NCI-H446 (cell line): ENCODE data around the gene ARFGAP1.

Source experiments
- DNase-seq, 2 experiments: peaks; one replicate each; lab custom pipeline; 2025; lab: John Stamatoyannopoulos, UW

The ARFGAP1 gene

DNA sequence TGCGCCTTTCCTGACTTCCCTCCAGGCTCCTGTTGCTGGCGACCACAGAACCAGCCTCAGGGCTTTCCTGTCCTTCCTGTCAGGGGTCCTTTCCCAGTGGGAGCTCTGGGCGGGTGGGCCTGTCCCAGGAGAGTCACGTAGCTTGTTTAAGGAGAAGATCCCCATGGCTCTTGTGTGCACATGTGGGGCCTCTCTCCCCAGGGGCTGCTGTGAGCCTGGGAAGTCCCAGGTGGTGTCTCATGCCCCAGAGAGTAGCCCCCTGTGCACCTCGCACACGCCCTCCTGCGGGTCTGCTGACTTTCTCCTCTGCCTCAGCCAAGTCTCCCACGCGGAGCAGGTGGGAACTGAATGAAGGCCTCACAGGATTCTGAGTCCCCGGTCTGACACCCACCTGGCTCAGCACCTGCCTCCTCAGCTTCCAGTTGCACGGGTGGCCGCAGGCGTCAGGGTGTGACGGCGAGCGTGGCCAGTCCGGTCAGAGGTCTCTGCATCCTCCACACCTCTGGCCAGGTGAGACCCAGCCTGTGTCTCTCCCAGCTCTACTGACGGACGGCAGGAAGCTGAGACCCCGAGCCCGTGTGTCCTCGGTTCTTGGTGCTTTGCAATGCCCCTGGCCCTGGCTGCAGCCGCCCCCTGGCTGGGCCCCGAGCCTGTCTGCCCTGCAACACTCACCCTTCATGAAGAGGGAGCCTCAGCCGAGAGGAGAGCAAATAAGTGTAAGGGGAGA is 12.7 kb upstream of the ARFGAP1 start:
- DNase-seq: no peak

- no peak for DNase-seq
Measured at GRCh38 chr20:63260521-63260920, 12.1 kb upstream of the ARFGAP1 start.

DNA sequence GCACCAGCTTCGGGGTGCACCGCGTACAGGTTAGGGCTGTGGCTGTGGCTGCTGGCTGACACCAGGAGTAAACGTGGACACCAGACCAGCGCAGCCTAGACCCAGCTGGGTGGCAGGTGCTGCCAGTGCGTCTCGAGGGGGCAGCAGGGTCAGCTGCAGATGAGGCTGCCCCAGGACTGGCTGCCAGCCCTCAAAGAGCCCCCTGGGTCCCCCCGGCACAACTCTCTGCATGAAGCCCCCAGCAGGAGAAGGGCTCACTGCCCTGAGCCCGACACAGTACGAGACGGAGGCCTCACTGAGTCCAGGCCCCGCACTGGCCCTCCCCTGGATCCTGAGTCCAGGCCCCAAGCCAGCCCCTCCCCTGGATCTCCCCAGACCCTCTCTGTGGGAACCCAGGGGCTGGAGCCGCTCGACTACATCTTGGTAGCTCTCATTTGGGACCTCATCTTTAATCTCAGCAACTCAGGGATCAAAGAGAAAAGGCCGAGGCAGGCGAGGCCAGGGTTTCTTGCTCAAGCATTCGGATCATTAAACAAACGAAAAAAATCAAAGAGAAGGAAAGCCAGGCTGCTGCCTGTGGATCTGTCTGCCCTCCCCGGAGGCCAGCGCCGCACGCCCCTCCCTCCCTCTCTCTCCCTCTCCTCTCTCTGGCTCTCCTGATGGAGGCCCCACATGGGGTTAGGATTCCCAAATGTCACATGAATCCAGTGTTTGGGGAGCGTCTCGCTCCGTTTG is 11.4 kb upstream of the ARFGAP1 start:
- DNase-seq: no peak

DNA sequence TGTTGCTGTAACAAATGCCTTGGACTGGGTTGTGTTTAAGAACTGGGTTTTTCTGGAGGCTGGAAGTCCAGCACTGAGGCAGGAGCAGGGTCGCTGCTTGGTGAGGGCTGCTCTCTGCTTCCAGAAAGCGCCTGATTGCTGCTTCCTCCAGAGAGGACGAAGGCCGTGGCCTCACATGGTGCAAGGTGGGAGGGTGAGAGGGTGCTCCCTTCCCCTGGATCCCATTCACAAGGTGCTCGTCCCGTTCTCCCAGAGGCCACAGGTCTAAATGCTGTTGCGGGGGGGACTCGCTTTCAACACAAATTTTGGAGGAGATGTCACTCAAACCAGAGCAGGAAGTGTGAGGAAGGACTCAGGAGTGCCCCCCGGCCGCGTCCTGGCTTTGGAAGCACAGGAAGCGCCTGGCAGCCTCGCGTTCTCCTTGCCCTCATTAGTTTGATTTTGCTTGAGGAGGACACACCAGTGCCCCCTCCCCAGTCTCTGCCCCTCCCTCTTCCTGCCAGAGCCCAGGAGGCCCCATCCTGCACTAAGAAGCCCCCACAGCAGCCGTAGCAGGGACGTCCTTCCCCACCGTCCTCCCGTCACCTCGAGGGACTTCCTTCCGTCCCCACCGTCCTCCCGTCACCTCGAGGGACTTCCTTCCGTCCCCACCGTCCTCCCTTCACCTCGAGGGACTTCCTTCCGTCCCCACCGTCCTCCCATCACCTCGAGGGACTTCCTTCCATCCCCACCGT is 10.7 kb upstream of the ARFGAP1 start:
- no peak for DNase-seq

GRCh38 chr20:63262836-63263235 is 9.8 kb upstream of the ARFGAP1 start:
- no peak for DNase-seq

DNA sequence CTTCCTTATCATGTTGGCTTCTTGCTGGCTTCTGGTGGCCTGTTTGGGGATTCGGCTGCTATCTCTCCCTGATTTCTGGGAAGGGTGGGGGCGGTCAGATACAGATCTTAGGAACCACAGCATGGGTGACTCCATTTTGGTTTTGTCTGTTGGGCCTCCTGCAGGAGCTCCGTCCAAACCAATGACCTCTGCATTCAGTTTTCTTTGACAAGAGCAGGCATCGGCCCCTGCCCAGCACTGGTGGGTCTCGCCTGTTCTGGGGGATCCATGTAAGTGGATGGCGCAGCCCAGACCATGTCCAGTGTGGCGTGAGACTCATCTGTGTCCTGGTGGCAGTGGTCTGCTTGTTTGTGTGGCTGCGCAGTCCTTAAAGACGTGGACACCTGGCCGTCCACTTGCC is 8.6 kb upstream of the ARFGAP1 start:
- DNase-seq: no peak

DNA sequence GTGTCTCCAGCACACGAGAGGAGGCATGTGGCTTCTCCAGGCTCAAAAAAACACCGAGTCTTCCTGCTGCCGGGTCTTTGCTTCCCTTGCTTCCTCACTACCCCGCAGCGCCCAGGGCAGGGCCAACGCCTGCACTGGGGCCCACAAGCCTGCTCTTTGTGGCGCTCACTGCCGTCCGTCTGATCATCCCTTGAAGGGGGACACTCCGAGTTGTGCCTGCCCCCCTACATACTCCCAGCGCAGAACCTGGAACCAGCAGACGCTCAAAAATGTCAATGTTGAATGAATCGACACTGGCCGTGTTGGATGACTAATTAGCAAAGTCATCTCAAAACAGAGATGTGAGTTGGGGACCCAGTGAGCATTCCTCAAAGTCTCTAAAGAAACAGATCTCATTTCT is 8.1 kb upstream of the ARFGAP1 start:
- DNase-seq: no peak

DNA sequence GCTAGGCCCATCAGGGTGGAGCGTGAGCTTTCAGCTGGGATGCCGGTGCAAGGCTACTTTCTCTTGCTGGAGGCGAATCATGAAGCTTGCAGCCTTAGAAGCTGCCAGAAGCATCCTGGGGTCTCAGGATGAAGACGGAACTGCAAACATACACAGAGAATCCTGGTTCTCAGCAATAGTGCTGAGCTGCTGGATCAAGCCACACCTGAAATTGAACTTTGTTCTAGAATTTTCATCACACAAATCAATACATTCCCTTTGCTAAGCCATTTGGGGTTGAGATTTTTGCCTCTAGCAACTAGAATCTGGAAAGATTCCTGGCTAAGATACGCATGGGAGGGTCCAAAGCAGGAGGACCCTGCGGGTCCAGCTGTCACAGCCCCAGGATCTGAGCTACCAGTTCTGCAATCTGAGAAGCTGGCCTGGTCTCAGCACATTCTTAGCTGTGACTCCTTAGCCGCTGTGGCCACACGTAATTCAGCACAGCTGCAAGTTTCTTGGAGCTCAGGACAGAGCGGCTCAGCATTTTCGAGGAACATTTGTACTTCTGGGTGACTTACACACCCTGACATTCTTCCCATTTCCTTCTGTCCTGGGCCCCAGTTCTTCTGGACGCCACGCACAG is 6.6 kb upstream of the ARFGAP1 start:
- DNase-seq: no peak

- DNase-seq: no peak
Measured at GRCh38 chr20:63267691-63268090, 4.9 kb upstream of the ARFGAP1 start.

DNA sequence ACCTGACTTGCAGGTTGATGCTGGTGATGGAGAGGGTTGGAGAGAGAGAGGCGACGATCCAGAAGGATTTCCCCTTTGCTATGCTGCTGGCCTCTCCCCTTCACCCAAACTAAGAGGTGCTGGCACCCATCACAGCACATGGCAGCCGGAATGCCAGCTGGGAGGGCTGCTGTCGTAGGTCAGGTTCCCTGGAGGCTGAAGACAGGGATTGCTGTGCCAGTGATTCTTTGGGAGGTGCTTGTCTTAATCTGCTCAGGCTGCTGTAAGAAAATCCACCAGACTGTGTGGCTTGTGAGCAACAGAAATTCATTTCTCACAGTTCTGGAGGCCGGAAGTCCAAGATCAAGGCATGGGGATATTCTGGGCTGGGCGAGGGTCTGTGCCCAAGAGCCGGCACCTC is 4.4 kb upstream of the ARFGAP1 start:
- no peak for DNase-seq

DNA sequence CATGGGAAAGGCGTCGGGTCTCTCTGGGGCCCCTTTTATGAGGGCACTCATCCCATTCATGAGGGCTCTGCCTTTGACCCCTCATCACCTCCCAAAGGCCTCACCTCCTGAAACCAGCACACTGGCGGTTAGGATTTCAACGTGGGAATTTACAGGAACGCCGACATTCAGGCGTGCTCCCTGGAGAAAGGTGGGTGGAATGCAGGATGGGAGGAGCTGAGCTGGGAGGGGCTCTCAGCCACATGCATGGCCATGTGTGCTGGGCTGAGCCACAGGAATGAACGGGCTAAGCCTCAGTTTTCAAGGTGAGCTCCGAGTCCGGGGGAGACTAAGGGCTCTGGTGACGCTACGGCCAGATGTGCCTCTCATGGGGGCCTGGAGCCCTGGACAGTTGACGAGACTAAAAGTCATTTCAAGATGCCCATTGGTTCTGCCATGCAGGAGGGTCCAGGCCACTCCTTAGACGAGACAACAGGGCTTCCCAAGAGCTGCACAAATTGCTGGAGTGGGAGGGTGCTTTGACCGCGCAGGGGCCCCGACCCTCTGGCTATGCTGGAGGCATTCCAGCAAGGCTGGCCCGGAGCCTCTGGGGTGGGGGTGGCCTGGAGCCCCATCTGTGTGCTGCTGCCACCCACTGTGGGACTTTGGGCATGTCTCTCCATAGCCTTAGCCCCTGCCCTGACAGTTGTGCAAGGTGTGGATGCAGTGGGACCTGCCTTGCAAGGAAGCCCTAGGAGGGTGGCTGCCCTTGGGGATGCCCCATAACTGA is 3.8 kb upstream of the ARFGAP1 start:
- no peak for DNase-seq

- DNase-seq: no peak
Measured at GRCh38 chr20:63269724-63270123, 2.9 kb upstream of the ARFGAP1 start.

DNA sequence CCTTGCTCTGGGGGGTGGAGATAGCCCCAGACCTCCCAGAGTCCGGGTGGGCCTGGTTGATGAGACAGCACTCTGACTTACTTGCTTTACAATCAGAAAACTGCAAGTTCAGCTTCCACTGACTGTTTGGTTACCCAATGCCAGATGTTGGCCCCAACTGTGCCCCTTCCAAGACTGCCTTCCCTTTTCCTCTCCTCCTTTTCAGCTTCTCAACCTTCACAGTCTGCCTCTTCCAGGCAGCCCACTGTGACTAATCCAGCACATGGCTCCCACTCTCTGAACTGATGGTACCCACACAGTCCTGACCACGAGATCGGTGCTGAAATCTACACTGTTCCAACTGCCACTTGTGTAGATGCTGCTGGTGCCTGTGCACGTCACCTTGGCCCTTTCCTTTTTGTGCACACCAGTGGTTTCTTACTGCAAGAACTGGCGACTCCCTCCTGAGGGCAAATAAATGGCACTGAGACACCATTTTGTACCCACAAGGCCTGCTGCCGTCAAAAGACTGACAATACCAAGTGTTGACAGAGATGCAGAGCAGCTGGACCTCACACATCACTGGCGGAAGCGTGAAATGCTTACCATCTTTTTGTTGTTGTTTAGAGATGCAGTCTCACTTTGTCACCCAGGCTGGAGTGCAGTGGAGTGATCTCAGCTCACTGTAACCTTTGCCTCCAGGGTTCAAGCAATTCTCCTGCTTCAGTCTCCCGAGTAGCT is 1.8 kb upstream of the ARFGAP1 start:
- DNase-seq: no peak

- DNase-seq: no peak
Measured at GRCh38 chr20:63273059-63273579, 506 bp downstream of the ARFGAP1 start.

DNA sequence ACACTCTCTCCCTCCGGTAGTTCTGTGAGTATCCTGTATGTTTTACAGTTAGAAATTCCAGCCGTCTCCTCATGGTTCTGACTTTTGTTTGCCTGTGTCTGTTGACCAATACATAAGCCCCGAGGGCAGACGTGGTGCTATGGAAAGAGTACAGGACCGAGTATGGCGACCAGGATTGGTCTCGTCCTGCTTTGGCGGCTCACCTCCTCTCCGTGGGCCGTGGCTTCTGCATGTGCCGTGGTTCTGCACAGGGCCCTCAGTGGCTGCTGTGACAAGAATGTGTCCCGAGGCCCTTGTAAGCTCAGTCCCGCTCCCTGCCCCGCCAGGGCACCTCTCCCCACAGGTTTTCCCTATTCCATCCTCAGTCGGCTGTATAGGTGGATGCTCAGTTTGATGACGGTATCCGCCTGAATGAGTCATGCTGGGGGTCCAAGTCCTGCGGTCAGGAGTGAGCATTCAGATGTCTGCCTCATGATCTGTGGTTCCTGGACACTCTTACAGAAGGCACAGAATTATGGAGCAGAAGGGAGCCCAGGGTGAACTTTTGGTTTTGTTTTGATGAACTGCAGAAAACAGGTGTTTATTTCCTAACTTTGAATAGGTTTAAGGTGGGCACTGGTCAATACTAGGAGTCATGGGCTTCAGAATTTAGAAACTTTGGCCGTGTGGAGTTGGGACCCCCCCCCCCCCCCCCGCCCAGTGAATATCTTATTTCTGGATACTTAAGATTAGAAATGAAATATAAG is 1.2 kb downstream of the ARFGAP1 start:
- DNase-seq: no peak

DNA sequence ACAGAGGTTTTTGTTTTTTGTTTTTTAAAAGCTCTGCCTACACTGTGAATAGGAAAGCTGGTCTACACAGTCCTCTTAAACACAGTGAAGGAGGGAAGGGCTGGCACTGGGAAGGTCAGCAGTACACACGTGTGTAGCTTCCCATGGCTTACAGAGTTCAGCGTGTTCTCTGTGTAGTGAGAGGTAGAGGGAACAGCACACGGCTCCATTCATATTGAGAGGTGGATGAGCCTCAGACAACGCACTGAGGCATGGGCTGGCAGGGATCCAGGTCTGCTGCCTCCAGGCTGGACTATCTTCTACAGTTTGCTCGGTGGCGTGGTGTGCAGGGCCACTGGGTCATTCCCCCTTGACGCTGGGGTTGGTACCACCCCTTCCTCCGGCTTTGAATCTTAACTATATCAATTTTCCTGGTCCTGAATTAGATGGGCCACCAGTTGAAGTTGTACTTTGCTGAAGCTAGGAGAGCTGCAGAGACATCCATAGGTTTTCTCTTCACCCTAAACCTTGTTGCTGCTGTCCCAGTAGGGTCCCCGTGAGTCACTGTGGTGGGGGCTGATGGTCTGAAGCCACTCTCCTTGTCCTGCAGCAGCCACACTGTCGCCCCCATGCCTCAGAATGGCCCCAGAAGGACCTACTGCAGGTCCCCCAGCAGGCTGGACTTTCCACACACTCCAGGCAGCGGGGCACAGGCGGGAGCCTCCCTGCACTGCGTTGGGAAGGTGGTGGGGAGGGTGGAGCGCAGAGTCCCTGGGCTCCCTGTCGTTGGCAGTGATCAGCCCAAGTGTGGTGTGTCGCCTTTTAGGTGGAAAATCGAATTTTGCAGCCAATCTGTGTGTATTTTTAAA is 2.0 kb downstream of the ARFGAP1 start:
- DNase-seq: no peak

- DNase-seq: no peak
Measured at GRCh38 chr20:63275825-63276224, 3.2 kb downstream of the ARFGAP1 start.

DNA sequence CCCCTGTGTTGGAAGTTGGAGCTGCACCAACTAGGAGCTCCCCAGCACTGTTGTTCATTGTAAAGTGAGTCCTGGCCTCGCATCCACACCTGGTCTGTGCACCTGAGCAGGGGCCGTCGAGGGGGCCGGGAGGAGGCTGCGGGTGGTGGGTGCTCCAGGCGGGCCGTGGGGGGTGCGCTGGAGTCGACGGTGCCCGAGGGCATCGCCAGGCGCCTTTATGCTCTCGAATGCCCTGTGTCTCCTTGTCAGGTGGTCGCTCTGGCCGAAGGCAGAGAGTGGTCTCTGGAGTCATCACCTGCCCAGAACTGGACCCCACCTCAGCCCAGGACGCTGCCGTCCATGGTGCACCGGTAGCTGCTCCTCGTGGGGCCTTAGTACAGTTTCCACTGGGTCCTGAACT is 4.3 kb downstream of the ARFGAP1 start:
- DNase-seq: no peak
